IPS-18a (cell line): ENCODE measurements around the gene FAM180A.
"Not testable (repeated sequence)": the region's sequence is repeated elsewhere in the genome, so short reads cannot be mapped to it uniquely, and the experiment has no call there.

Experiments used
- H3K27ac ChIP-seq: one replicate; pipeline ENCODE4 v1.5.1; 2013; ENCODE audit warnings: low read length
- H3K27me3 ChIP-seq: one replicate; pipeline ENCODE4 v1.6.1; 2013; ENCODE audit warnings: mild to moderate bottlenecking, low read length; ENCODE audit not compliant: control insufficient read depth, insufficient read depth
- H3K36me3 ChIP-seq: one replicate; pipeline ENCODE4 v1.6.1; 2013; ENCODE audit warnings: low read depth, low read length; ENCODE audit not compliant: control insufficient read depth
- H3K4me1 ChIP-seq: one replicate; pipeline ENCODE4 v1.6.1; 2013; ENCODE audit warnings: low read depth, low read length; ENCODE audit not compliant: control insufficient read depth
- H3K4me3 ChIP-seq: one replicate; pipeline ENCODE4 v1.5.1; 2013; ENCODE audit warnings: low read length
- H3K9ac ChIP-seq: one replicate; pipeline ENCODE4 v1.6.1; 2013; ENCODE audit warnings: mild to moderate bottlenecking, low read length, moderate library complexity
- H3K9me3 ChIP-seq: one replicate; pipeline ENCODE4 v1.6.1; 2013; ENCODE audit warnings: low read depth, low read length; ENCODE audit not compliant: control insufficient read depth

The FAM180A gene

DNA sequence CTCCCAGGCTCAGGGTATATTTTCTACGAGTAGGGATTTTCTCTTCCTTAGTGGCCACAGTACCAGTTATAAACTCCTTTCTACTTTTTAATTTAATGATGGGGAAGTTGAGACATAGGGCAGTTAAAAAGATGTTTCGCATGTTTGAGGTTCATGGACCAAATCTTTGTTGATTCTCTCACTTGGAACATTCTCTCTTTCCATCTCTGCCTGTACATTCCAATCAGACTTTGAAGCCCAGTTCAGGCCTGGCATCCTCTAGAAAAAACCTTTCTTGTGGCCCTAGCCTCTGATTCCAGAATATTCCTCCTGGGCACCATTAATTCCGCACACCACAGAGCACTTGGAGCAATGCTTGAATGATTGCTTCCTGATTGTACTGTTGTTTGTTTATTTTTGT lies 39.1 kb downstream of the FAM180A start:
- Histone ChIP-seq H3K27ac (no peak overlapping the region), H3K36me3 (no peaks in the 10 kb centered on the region), H3K9ac (no peak overlapping the region), H3K4me3 (no peak overlapping the region), H3K27me3 (no peaks in the 10 kb centered on the region), H3K9me3 (no peaks in the 10 kb centered on the region), H3K4me1 (peaks cover 5% of the 10 kb centered on the region)

DNA sequence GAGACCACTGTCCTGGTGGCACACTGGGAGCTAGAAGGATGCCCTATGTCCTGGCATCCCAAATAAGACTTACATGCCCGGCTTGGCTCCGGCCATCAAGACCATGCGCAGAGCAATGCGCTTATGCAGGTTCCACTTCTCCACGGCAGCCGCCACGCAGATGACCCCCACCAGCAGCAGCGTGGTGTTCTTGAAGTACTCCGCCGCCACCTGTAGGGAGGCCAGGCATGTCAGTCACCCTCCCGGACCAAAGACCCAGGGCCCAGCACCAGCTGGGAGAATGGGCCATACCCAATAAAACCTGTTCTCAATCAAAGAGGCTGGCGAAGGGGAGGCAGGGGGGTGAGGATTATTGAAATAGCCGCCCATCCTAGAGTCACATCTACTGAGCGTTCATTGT lies 40.6 kb downstream of the FAM180A start:
- H3K4me1 ChIP-seq = peaks cover 5% of the 10 kb centered on the region
- no peaks in the 10 kb centered on the region for H3K36me3 ChIP-seq
- H3K27ac ChIP-seq = no peak overlapping the region
- no peaks in the 10 kb centered on the region for H3K9me3 ChIP-seq
- no peak overlapping the region for H3K4me3 ChIP-seq
- no peaks in the 10 kb centered on the region for H3K27me3 ChIP-seq
- H3K9ac ChIP-seq = no peak overlapping the region

DNA sequence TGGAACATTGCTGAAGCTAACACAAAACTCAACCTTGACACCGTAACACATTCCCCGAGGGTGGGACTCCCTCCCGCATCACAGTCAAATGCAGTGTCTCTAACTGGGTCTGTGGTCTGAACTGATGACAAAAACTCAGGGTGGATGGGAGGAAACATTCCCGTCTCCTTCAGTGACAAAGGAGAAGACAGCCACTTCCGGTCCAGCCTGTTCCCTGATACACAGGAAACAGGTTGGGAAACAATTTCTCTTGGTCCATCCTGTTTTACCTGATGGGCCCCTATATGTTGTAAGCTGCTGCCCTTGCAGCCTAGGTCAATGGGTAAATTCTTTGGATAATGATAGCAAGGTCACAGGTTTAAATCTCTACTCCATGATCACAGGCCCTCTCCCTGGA lies 41.0 kb downstream of the FAM180A start:
- no peak overlapping the region for H3K9ac ChIP-seq
- H3K27ac ChIP-seq = no peak overlapping the region
- peaks cover 5% of the 10 kb centered on the region for H3K4me1 ChIP-seq

DNA sequence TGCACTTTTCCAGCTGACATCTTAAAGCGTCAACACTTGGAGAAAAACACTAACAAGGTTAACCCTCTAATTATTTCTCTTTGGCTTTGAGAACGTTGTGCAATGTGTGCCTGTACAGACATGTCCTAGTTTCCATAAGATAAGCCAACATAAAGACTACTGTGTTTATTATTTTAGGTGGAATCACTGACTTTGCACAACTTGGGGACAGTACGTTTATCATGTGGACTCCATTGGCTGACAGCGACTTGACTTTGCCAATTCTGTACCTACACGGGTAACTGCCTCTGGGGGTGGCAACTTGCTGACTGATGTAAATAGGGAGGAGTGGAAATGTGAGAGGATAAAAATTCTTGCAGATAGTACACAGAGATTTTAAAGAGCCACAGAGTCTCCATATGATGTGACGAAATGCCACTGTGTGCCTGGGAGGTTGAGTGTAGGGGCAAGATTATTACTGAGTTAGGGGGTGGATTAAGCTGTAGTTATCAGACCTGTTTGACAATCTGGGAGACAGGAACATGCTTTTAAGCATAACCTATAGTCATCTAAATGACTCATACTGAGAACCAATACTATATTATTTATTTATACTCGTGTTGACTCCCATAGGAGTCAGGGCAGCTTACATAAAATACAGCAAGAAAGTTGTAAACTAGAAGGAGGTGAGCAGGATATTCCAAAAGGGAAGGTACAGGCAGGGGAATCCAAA lies 41.6 kb downstream of the FAM180A start:
- Histone ChIP-seq H3K27ac (no peak overlapping the region), H3K4me3 (no peak overlapping the region), H3K9ac (no peak overlapping the region)

More for the DNA sequence above, 41.0 kb downstream of the FAM180A start:
- Histone ChIP-seq H3K27me3 (no peaks in the 10 kb centered on the region), H3K36me3 (no peaks in the 10 kb centered on the region), H3K4me3 (no peak overlapping the region), H3K9me3 (no peaks in the 10 kb centered on the region)

DNA sequence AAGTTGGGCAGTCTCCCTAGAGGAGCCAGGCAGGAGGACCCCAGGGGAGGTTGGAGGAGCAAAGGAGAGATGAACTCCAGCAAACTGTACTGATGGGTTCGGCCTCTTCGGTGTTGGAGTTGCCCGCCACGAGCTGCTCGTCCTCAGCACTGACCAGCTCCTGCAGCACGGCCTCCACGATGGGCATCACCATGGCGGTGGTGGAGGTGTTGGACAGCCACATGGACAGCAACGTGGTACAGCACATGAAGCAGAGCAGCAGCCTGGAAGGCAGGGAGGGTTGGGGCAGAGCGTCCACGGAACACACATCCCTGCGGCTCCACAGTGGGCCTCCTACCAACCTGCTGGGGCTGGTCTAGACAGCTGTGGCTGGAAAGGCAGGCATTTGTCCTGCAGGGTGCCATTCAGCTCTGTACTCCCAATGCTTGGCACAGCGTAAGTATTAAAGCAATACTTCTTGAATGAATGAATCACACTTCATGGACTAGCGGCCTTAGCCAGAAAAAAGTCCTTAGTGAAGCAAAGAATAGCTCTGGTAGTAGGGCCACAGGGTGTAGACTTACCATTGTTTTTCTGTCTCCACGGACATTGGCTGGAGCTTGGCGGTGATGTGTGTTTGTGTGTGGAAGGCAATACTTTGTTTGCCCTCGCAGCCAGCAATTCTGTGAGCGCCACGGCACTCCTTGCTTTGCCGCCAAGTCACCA lies 42.4 kb downstream of the FAM180A start:
- H3K4me3 ChIP-seq = no peak overlapping the region
- peaks cover 2% of the 10 kb centered on the region for H3K4me1 ChIP-seq
- no peak overlapping the region for H3K27ac ChIP-seq
- H3K27me3 ChIP-seq = no peaks in the 10 kb centered on the region
- no peak overlapping the region for H3K9ac ChIP-seq
- no peaks in the 10 kb centered on the region for H3K36me3 ChIP-seq
- no peaks in the 10 kb centered on the region for H3K9me3 ChIP-seq

More for the DNA sequence above, 41.6 kb downstream of the FAM180A start:
- Histone ChIP-seq H3K4me1 (peaks cover 5% of the 10 kb centered on the region), H3K9me3 (no peaks in the 10 kb centered on the region), H3K27me3 (no peaks in the 10 kb centered on the region), H3K36me3 (no peaks in the 10 kb centered on the region)

DNA sequence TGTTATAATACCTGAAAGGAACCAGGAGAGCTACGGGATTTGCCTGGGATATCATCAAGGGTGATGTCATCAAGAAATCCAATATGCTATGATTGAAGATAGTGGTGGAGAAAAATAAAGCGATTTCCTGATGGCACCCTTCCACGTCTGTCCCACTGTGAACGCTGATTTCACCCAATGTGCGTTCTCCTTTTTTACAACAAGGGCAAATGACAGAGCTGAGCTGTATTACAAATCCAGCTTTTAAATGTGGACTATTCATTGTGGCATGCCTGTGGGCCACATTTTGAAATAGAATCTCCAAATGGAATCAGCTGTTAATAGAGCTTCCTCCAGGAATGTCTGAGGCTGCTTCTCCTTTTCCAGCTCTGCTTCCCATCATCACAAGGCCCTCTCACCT lies 43.9 kb downstream of the FAM180A start:
- Histone ChIP-seq H3K27me3 (no peaks in the 10 kb centered on the region), H3K36me3 (no peaks in the 10 kb centered on the region), H3K4me3 (no peak overlapping the region), H3K9me3 (no peaks in the 10 kb centered on the region), H3K9ac (no peak overlapping the region), H3K27ac (no peak overlapping the region), H3K4me1 (no peaks in the 10 kb centered on the region)

DNA sequence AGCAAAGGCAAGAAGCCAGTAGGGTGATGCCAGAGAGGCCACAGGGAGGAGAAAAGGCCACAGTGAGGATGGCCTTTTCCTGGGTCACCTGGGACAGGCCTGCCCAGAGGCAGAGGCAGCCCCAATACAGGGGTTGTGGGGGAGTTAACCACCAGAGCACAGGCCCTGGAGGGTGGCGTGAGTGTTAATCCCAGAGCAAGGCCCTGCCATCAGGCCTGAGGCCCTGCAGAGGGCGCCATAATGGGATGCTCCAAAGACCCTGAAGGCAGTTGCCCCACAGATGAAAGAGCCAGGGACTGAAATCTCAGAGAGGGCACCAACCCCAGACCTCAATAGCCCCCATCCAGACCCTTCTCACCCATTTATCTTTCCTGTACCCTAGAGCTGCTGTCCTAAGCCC lies 44.5 kb downstream of the FAM180A start:
- Histone ChIP-seq H3K9ac (no peak overlapping the region), H3K9me3 (no peaks in the 10 kb centered on the region), H3K4me3 (no peak overlapping the region), H3K27ac (no peak overlapping the region), H3K36me3 (no peaks in the 10 kb centered on the region), H3K4me1 (no peaks in the 10 kb centered on the region), H3K27me3 (no peaks in the 10 kb centered on the region)

DNA sequence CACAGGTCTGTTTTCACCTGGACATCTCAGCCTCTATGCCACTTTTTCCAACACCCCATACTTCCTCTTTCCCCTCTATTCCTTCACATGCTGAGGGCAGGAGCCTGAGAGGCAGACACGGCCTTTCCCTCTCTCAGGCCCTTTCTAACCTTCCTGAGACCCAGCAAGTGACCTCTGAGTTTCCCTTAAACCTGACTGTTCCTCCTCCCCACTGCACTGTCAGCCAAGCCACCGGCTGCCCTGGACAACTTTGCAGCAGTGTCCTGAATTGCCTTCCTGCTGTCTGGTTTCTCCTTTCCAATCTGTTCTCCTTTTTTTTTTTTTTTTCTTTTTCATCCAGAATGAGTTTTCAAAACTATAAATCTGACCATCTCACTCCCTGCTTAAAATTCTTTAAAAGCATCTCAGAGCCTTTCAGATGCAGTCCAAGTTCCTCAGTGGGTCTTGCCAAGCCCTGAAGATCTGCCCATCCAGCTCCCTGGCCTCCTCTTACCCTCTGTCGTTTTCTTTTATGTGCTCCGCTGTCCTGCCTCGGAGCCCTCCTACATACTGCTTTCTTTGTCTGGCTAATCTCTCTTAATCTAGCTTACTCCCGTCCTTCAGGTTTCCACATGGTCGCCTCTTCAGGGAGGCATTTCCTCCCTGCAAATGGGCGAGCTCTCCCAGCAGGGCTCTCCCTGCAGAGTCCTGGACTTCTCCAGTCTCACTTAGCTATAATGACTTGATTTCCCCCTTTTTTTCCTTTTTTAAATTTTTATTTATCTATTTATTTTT lies 51.1 kb downstream of the FAM180A start:
- Histone ChIP-seq H3K27ac (no peak overlapping the region), H3K4me1 (no peaks in the 10 kb centered on the region), H3K9me3 (no peaks in the 10 kb centered on the region), H3K36me3 (no peaks in the 10 kb centered on the region), H3K9ac (no peak overlapping the region), H3K27me3 (no peaks in the 10 kb centered on the region), H3K4me3 (no peak overlapping the region)

DNA sequence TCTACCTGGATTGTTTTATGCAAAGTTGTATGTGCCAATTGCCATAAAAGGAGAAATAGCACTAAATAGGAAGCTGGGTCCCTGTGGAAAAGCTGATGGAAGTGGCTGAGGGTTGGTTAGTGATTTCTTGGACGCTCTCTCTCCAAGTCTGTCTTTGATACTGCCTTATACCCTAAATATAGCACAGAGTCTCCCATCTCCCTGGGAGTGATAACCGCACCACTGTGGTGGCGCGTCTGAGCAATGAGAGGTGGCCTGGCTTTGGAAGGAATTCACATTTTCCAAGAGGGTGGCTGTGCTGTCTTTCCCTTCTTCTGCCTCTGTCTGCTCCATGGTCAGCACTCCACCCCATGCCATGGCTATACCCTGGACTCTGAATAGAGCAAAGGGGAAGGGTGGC lies 55.1 kb downstream of the FAM180A start:
- no peaks in the 10 kb centered on the region for H3K36me3 ChIP-seq
- H3K9me3 ChIP-seq = no peaks in the 10 kb centered on the region
- no peak overlapping the region for H3K27ac ChIP-seq
- H3K4me1 ChIP-seq = no peaks in the 10 kb centered on the region
- H3K4me3 ChIP-seq = no peak overlapping the region
- H3K27me3 ChIP-seq = no peaks in the 10 kb centered on the region
- no peak overlapping the region for H3K9ac ChIP-seq

DNA sequence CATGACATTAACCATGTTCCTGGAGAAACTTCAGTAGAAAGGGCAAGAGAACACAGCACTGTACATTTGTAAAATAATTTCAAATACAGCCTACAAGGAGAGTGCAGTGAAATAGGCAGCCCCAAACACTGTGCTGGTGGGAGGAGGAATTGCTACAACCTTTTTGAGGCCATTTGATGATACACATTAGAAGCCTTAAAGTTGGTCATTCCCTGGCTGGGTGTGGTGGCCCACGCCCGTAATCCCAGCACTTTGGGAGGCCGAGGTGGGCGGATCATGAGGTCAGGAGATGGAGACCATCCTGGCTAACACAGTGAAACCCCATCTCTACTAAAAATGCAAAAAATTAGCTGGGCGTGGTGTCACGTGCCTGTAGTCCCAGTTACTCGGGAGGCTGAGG lies 56.0 kb downstream of the FAM180A start:
- H3K4me3 ChIP-seq, H3K27ac ChIP-seq, H3K4me1 ChIP-seq, H3K27me3 ChIP-seq, H3K9ac ChIP-seq, H3K36me3 ChIP-seq, H3K9me3 ChIP-seq: not testable (repeated sequence)

DNA sequence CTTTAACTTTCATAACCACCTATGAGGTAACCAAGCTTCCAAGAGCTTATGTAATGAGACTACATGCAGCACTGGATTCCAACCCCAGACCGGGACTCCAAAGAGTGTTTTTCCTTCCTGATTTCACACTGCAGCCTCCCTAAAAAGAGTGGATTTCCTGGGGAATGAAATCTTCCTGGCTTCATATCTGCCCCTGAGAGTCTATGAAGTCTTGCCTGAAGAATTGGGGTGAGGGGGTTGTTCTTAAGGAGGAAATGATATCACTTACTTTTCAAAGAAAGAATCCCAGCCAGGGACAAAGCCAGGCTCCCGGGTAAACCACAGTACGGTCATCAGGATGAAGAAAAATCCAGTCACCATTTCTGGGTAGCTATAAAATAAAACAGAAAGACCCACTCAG lies 56.6 kb downstream of the FAM180A start:
- no peaks in the 10 kb centered on the region for H3K27me3 ChIP-seq
- H3K9me3 ChIP-seq = no peaks in the 10 kb centered on the region
- H3K9ac ChIP-seq = no peak overlapping the region
- H3K4me1 ChIP-seq = no peaks in the 10 kb centered on the region
- H3K27ac ChIP-seq = no peak overlapping the region
- no peak overlapping the region for H3K4me3 ChIP-seq
- no peaks in the 10 kb centered on the region for H3K36me3 ChIP-seq
